Ishikawa (cell line): ENCODE measurements around the gene TENM3.

Experiments used
- EP300 ChIP-seq: IDR thresholded peaks from 2 replicates; pipeline ENCODE4 v1.6.1; 2012; ENCODE audit warnings: borderline replicate concordance
- RAD21 ChIP-seq: IDR thresholded peaks from 2 replicates; pipeline ENCODE4 v1.6.1; 2012; ENCODE audit warnings: low read depth
- REST ChIP-seq: IDR thresholded peaks from 2 replicates; pipeline ENCODE4 v1.6.1; 2012; ENCODE audit warnings: low read depth, mild to moderate bottlenecking
- TAF1 ChIP-seq: IDR thresholded peaks from 2 replicates; pipeline ENCODE4 v1.6.1; 2012; ENCODE audit warnings: low read depth, mild to moderate bottlenecking
- TF ChIP-seq, protein P1 (sequence below): IDR thresholded peaks from 2 replicates; pipeline ENCODE4 v1.6.1; 2012

- TF ChIP-seq, protein P1, sequence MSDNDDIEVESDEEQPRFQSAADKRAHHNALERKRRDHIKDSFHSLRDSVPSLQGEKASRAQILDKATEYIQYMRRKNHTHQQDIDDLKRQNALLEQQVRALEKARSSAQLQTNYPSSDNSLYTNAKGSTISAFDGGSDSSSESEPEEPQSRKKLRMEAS: no peak
- TF ChIP-seq REST (no peak), EP300 (no peak), TAF1 (no peak), RAD21 (no peak)
These were observed 171.9 kb downstream of the TENM3 start for GRCh38 chr4:182415116-182415515.
